ENCODE measurements around the gene WFIKKN1. TPM values are rescaled to one million over a fixed set of nuclear protein-coding genes. Genes with fewer than 3 reads are reported as not detected.

WFIKKN1 gene
- total and polyA plus RNA-seq, 2 donors (not counting 1 experiment from before 2014, with no cell fraction given) = 0.64 to 0.84 TPM

DNA sequence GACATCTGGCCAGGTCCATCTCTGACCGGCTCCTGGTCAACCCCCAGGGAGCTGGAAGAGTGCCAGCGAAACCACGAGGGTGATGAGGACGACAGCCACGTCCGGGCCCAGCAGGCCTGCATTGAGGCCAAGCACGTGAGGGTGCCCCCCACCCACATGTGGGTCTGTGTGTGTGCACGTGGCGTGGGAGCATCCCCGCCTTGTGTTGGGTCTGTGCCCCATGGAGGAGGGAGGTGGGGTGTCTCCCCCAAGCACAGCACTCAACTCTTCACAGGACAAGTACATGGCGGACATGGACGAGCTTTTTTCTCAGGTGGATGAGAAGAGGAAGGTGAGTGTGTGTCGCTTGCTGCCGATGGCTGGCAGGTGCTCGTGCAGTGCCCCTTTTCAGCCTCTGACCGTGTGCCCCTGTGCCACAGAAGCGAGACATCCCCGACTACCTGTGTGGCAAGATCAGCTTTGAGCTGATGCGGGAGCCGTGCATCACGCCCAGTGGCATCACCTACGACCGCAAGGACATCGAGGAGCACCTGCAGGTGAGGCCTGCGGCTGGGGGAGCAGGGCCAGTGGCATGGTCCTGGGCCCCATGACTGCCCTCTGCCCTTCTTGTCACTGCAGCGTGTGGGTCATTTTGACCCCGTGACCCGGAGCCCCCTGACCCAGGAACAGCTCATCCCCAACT lies 51.1 kb downstream of the WFIKKN1 start:
- intact Hi-C loops (cut with micrococcal nuclease) = loop anchor here (5.0 kb wide), 1 partner anchor 40 kb away; the partner anchor contains the start of gene ANTKMT
- POLR2A ChIA-PET = no interaction called here

More for the DNA sequence above, 51.1 kb downstream of the WFIKKN1 start:
- peak overlapping the region; percentile 80 for H3K4me3 Mint-ChIP-seq
- no peak overlapping the region for H3K27ac ChIP-seq (ENCODE audit: low read length in 2 of 2)
- no peak overlapping the region for H3K9ac ChIP-seq (ENCODE audit: low read length)
- no peaks in the 10 kb centered on the region for H3K27me3 Mint-ChIP-seq
- CTCF ChIA-PET = interaction anchor here (1.2 to 1.4 kb wide), 2 partner anchors 14 to 45 kb away, joined by 3 to 7 read pairs; partner anchors contain the start of genes METTL26 and RHOT2
- TF ChIP-seq, protein P1, sequence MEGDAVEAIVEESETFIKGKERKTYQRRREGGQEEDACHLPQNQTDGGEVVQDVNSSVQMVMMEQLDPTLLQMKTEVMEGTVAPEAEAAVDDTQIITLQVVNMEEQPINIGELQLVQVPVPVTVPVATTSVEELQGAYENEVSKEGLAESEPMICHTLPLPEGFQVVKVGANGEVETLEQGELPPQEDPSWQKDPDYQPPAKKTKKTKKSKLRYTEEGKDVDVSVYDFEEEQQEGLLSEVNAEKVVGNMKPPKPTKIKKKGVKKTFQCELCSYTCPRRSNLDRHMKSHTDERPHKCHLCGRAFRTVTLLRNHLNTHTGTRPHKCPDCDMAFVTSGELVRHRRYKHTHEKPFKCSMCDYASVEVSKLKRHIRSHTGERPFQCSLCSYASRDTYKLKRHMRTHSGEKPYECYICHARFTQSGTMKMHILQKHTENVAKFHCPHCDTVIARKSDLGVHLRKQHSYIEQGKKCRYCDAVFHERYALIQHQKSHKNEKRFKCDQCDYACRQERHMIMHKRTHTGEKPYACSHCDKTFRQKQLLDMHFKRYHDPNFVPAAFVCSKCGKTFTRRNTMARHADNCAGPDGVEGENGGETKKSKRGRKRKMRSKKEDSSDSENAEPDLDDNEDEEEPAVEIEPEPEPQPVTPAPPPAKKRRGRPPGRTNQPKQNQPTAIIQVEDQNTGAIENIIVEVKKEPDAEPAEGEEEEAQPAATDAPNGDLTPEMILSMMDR (IDR thresholded peaks at IDR 0.05) = no peak
- no peak for TF ChIP-seq EZH2 (IDR thresholded peaks at IDR 0.05; ENCODE audit: borderline replicate concordance, insufficient read depth, low read depth, low read length, poor library complexity, severe bottlenecking)
- H3K27ac Mint-ChIP-seq = peak overlapping the region; percentile 65
- no peaks in the 10 kb centered on the region for H3K9me3 Mint-ChIP-seq (ENCODE audit: insufficient read depth)
- H4K20me1 ChIP-seq (ENCODE audit: control insufficient read depth, insufficient read depth, low read length, poor library complexity, severe bottlenecking) = peaks cover 31% of the 10 kb centered on the region
- H3K4me3 ChIP-seq (ENCODE audit: control extremely low read depth in 1 of 5, extremely low read depth in 1 of 5, insufficient read depth in 1 of 5, low read depth in 2 of 5, low read length in 4 of 5) = no peak overlapping the region
- 86% methylated on average over 26 of the region's 28 CpGs for WGBS (ENCODE audit: insufficient coverage)
- peak overlapping the region; percentile 99 for H3K4me2 ChIP-seq (replicated peaks; ENCODE audit: low read depth, low read length, poor library complexity, severe bottlenecking)
- peaks cover 0 to 5% (median 2%) of the 10 kb centered on the region in 4 experiments for H3K27me3 ChIP-seq (replicated peaks in 1 of 4; ENCODE audit: control extremely low read depth in 1 of 4, control insufficient read depth in 3 of 4, insufficient read depth in 4 of 4, low read length in 3 of 4)
- H2AFZ ChIP-seq (ENCODE audit: insufficient read depth, low read depth, low read length, poor library complexity, severe bottlenecking) = no peak overlapping the region
- H3K9me3 ChIP-seq (ENCODE audit: control extremely low read depth in 1 of 3, control insufficient read depth in 2 of 3, insufficient read depth in 1 of 3, low read length in 2 of 3) = no peaks in the 10 kb centered on the region
- peaks cover 28 to 61% of the 10 kb centered on the region in 2 donors for H3K4me1 ChIP-seq (ENCODE audit: control insufficient read depth in 2 of 2, insufficient read depth in 2 of 2, low read length in 2 of 2)
- peaks cover 37% of the 10 kb centered on the region for H3K79me2 ChIP-seq (ENCODE audit: control insufficient read depth, insufficient read depth, low read length)
- no peak for ATAC-seq (ENCODE audit: low read depth)
- peaks cover 36% of the 10 kb centered on the region for H3K4me1 Mint-ChIP-seq
- peaks cover 0 to 24% of the 10 kb centered on the region in 2 experiments for H3K36me3 ChIP-seq (replicated peaks in 1 of 2; ENCODE audit: control extremely low read depth in 1 of 2, control insufficient read depth in 1 of 2, extremely low read depth in 1 of 2, insufficient read depth in 2 of 2, low read length in 1 of 2)
- no peak for DNase-seq

All from B cell (primary cell).